ENCODE measurements around the gene JDP2. TPM values are rescaled to one million over a fixed set of nuclear protein-coding genes. Genes with fewer than 3 reads are reported as not detected.
A peak's percentile ranks its signal among the peaks of the same experiment; 100 is the strongest.

JDP2 gene
- total RNA-seq, 1 experiment from 2014 or later = 22.8 TPM

DNA sequence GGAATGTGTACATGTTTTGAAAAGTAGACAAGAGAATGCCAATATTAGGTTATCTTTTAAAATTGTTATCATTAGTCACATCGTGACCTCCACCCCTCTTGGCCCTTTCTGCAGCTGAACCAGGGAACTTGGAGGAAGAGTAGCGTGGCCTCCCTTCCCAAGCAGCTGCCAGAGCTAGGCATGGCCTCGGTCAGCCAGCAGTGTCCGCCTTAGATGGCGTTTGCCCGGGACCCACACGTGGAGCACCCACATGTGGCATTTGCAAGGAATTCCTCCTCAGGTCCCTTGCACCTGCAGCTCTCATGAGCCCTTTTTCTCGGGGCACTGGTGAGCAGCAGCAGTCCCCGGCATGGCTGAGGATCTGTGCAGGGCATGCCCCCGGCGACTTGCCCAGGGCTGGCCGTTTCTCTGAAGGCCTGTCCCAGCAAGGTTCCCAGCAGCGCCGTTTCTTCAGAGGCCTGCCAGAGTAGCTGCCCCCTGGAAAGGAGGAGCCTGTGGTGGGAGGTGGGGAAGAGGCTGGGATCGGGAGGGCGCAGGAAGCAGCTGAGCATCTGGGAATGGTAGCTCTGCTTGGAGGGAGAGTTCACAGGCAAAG, 10.8 kb downstream of the JDP2 start:
- Mint-ChIP-seq H3K4me1 (peaks cover 32 to 43% of the 10 kb centered on the region in 2 experiments), H3K36me3 (ENCODE audit: insufficient read depth in 1 of 3, low read depth in 3 of 3) (peaks cover 18 to 53% (median 41%) of the 10 kb centered on the region in 3 experiments), H3K27me3 (ENCODE audit: low read depth) (no peaks in the 10 kb centered on the region; the same call in 1 of the 2 replicates), H3K27ac (peak overlapping the region; percentile 47 to 78 (median 51); a peak in 5 of 7 replicates), H3K9me3 (no peaks in the 10 kb centered on the region), H3K4me3 (peak overlapping the region in 1 of 2 experiments; percentile 3; a peak in 1 of 5 replicates)
- no peak overlapping the region for H4K8ac ChIP-seq (replicated peaks; ENCODE audit: insufficient read length, low read depth, low read length)
- no CpG with 5 or more reads among the region's 16 CpGs for WGBS (ENCODE audit: extremely low coverage, insufficient read length, low lambda C conversion rate)
- no peak for TF ChIP-seq CTCF (conservative IDR thresholded peaks at IDR 0.05)
- H3K56ac ChIP-seq (ENCODE audit: insufficient read length, low read depth, low read length) = no peak overlapping the region
- no peak overlapping the region for H2AK5ac ChIP-seq (ENCODE audit: insufficient read length, low read length)
- no peaks in the 10 kb centered on the region for H3K27me3 ChIP-seq (ENCODE audit: insufficient read depth, low read length)
- DNase-seq = peak; percentile 32
- H3K9me3 ChIP-seq (ENCODE audit: control insufficient read depth, low read depth, low read length) = no peaks in the 10 kb centered on the region
- H3K27ac ChIP-seq (ENCODE audit: insufficient read length, low read depth, low read length) = no peak overlapping the region
- H3K4me2 ChIP-seq (ENCODE audit: insufficient read depth, insufficient read length, low read length) = no peak overlapping the region
- H2BK5ac ChIP-seq (ENCODE audit: insufficient read length, low read length) = no peak overlapping the region
- H3K9ac ChIP-seq (ENCODE audit: extremely low read depth, insufficient read length, low read length) = no peak overlapping the region
- no peaks in the 10 kb centered on the region for H3K79me2 ChIP-seq (ENCODE audit: insufficient read depth, low read length)
- H3T11ph ChIP-seq (ENCODE audit: low read length) = no peak overlapping the region
- no peak overlapping the region for H4K91ac ChIP-seq (ENCODE audit: insufficient read length, low read depth, low read length)
- no peak overlapping the region for H2AFZ ChIP-seq (ENCODE audit: low read length)
- H3K4me1 ChIP-seq (ENCODE audit: insufficient read depth, low read length) = peaks cover 3% of the 10 kb centered on the region; the same call in 1 of the 2 replicates
- H3K79me1 ChIP-seq (ENCODE audit: insufficient read depth, low read depth, low read length, poor library complexity, severe bottlenecking) = no peaks in the 10 kb centered on the region
- H2BK15ac ChIP-seq (ENCODE audit: low read depth, low read length) = no peak overlapping the region
- no peak overlapping the region for H3K14ac ChIP-seq (ENCODE audit: insufficient read depth, low read length)
- no peak overlapping the region for H4K5ac ChIP-seq (ENCODE audit: insufficient read length, low read depth, low read length)
- no peak overlapping the region for H3K18ac ChIP-seq (ENCODE audit: insufficient read length, low read depth, low read length)
- no peak overlapping the region for H3K4ac ChIP-seq (ENCODE audit: low read depth, low read length)
- no peak overlapping the region for H2BK12ac ChIP-seq (ENCODE audit: insufficient read length, low read depth, low read length)
- no peaks in the 10 kb centered on the region for H3K23me2 ChIP-seq (ENCODE audit: insufficient read length, low read depth, low read length, poor library complexity, severe bottlenecking)
- H2BK20ac ChIP-seq (ENCODE audit: low read depth, low read length, poor library complexity, severe bottlenecking) = no peak overlapping the region
- no peak overlapping the region for H2BK120ac ChIP-seq (ENCODE audit: low read depth, low read length, poor library complexity, severe bottlenecking)
- H3K23ac ChIP-seq (ENCODE audit: insufficient read length, low read depth, low read length) = no peak overlapping the region
- peaks cover 3% of the 10 kb centered on the region for H4K20me1 ChIP-seq (ENCODE audit: control insufficient read depth, insufficient read depth, insufficient read length)
